GM21619 (cell line): ENCODE measurements around the gene DNM3.
"Not testable (repeated sequence)": the region's sequence is repeated elsewhere in the genome, so short reads cannot be mapped to it uniquely, and the experiment has no call there.

ENCODE experiments used
- ATAC-seq: cut with Tn5 transposase; IDR thresholded peaks from one replicate; pipeline ENCODE4 v1.9.1; 2021; ENCODE audit not compliant: unreplicated experiment

DNM3 gene

DNA sequence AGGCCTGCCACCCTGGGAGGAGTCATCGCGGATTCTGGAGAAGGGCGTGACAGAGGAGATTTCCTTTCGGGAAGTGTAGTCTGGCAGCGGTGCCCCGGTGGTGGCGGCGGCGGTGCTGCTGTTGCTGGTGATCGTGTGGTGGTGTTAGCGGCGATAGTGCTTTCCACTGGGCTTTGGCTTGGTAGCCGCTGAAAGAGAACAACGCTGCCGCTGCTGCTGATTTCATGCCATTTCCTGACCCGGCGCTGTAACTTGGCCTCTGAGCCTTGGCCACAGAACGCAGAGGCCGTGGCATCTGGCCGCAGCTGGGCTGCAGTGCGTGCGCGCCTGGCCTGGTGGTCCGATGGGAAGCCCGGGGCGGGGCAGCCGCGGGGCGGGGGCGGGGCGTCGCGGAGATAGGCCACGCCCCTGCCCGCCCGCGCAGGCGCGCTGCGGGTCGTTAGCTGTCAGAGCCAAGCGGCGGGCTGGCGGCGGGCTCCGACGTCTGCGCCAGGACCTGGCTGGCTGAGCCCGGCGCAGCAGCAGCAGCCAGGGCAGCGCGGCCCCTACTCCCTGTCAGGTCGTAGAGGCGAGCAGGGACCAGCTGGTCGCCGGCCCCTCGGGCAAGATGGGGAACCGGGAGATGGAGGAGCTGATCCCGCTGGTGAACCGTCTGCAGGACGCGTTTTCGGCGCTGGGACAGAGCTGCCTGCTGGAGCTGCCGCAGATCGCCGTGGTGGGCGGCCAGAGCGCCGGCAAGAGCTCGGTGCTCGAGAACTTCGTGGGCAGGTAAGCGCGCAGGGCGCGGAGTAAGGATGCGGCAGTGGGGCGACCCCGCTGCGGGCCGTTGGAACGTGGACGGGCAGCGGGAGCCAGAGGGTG is at the start of gene DNM3:
Gene DNM3 (plus strand): TSS at position 449 of the 861 bp plus-strand sequence. CDS start 159 bp downstream, at position 608.
- ATAC-seq: peak; percentile 88

DNA sequence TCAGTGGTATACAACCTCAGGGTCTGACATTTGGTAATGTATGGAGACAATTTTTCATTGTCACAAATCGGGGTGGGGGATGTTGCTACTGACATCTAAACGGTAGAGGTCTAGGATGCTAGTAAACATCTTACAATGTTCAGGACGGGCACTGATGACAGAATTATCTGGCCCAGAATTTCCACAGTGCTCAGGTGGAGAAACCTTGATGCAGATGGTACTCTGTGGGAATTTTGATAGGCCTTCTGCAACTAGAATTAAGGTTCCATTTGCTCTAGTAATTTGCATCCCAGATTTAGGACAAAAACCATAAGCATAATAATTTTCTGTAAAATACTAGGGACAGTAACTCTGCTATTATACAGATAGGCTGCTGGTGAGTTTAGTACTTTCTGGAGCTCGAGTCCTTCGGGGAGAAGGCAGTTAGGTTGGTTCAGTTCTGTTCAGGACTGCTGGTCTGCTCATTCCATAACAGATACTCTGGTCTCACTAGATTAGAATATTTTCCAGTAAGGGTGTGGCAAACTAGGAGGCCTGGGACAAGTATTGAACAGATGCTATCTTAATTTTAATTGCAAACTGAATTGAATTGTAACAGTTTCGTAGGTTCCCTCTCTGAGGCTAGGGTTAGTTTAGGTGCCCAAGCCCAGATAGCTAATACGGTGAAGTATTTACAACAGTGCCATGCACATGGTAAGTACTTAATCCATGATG is 48.5 kb upstream of the DNM3 start:
- no peak for ATAC-seq

DNA sequence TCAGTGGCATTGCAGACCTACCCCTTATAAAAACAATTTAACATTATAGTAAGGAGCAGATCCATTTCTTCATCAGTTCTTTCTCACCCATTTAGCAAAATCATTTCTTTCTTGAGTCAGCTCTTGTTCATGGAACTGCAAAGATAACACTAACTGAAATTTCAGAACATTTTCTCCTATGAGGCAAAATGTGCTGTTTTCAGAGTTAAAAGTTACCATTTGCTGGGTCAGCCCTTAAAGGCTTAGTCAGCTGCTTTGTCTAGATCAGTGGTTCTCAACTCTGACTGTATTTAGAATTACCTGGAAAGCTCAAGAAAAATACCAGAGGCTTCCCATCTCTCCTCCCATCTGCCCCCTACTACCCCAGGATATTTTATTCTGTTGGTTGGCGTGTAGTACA is 47.7 kb upstream of the DNM3 start:
- no peak for ATAC-seq

DNA sequence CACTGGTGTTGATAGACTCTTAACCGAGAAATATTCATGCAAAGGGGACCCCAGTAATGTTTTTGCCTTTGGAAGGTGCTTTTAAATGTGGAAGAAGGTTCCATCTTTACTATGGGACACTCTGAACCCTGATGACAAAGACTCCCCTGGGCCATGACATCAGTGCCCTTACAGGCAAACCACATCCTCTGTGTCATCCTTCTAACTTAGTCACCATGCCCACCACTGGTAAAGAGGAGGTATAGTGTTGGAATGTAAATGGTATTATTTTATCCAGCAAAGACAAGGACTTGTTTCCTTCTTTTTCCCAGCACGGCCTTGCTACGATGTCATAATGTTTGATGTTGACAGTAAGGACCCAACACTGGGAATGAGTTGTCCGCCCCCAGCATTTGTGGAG is 47.2 kb upstream of the DNM3 start:
- ATAC-seq: no peak

DNA sequence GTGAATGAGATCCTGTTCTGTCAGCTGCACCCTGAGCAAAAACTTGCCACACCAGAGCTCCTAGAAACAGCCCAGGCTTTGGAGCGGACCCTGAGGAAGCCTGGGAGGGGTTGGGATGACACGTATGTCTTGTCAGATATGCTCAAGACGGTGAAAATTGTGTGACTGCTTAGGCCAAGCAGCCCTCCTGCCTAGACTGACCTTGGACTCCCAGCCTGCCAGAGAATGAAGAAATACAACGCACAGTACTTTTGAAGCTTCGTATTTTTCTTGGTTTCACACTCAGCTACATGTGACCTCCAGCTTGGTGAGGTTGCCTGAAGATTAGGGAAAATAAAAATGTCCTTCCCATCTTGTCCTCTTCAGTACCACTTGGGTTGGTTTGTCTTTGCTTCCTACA is 44.7 kb upstream of the DNM3 start:
- ATAC-seq: no peak

DNA sequence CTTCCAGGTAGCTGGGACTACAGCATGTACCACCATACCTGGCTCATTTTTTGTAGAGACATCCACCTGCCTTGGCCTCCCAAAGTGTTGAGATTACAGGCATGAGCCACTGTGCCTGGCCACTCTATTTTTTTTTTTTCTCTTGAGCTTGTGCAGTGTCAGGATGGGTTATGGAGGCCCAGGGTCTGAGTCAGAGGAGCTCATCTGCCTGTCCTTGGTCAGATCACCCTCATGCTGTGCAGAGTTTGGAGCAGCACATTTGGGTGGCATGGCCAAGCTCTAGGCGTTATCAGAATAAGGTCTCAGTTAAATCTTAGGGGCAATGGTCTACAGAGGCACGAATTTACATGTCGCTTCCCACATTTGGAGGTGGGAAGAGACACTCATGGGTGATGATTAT is 43.0 kb upstream of the DNM3 start:
- no peak for ATAC-seq

DNA sequence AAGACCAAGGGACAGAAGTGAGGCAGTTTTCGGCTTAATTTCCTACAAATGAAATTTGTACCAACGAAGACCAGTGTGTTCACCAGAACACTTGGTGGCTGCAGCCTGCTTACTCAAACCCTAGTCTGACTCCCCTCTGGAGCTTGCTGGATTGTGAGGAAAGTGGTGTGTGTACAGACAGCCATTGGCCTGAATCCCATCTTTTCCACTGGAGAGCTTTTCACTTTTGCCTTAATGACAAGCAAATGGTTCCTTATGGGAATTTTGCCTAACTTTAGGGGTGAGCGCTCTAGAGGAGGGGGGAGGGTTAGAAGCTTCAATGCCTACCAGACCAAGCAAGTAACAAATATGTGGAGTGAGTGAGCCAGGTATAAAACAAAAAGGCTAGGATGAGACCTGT is 42.5 kb upstream of the DNM3 start:
- no peak for ATAC-seq

DNA sequence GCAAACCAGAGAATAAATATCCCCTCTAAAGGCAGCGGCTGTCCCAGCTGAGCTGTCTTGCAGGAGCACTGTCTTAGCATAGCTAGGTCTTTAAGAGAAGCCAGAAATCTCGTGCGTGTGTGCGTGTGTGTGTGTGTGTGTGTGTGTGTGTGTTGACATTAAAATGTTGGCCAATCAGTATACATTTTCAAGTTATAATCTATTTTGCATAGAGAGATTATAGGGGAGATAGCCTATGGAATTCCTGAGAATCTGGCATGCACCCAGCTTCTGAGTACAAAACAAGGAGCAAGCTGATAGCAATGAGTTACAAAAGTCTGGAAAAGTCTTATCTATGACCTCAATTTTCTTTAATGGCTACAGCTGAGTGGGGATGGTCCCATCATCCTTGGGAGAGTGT is 42.1 kb upstream of the DNM3 start:
- ATAC-seq: no peak

DNA sequence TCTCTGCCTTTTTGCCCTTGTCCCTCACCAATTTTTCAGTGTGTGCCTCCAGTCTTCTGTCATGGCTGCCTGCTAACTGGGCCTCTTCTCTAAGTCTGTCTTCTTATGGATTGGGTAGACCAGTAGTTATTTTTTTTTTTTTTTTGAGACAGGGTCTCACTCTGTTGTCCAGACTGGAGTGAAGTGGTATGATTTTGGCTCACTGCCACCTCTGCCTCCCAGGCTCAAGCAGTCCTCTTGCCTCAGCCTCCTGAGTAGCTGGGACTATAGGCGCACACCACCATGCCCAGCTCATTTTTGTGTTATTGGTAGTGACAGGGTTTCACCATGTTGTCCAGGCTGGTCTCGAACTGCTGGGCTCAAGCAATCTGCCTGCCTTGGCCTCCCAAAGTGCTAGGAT is 41.6 kb upstream of the DNM3 start:
- ATAC-seq: not testable (repeated sequence)

DNA sequence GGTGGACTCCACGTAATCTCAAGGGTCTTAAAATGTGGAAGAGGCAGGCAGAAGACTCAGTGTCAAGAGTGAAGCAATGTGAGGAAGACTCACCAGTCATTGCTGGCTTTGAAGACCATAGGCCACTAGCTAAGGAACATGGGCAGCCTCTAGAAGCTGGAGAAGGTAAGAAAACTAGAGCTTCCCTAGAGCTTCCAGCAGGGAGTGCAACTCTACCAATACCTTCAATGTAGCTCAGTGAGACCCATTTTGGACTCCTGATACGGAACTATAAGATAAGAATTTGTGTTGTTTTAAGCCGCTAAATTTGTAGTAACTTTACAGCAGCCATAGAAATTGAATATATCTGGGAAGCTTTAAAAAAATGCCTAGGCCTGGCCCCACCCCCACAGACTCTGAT is 41.0 kb upstream of the DNM3 start:
- ATAC-seq: no peak

DNA sequence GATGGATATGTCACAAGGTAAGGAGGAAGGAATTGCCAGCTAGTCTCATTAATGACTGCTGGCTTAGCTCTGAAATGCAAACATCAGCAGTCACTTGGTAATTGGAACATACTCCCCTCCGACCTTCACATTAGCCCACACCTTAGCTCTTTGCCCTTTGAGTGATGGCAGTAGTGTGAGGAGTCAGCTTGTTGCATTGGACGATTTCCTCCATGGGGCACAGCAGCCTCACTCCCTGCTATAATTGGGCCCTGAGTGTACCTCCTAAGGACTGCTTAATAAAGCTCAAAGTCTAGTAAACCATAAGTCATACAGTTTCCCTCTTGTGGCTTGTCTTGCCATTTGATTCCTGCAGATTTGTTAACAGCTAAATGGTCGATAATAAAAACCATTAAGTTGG is 40.4 kb upstream of the DNM3 start:
- no peak for ATAC-seq

DNA sequence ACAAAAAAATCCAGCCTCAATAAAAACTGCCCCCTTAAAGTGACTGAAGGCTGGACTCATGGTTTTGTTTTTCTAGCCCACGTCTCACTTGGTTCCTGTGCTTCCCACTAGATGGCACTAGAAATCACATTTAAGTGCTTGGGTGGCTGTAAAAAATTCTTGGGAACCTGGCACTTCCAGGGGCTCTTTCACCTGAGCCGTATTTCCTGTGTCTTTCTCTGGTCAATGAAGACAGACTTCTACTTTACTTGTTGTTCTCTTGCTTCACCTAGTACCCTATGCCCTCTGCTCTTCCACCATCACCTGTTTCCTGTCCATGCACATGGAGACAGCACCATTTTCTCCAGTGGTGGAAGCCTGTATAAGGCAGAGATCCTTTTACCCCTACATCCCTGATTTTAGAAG is 39.8 kb upstream of the DNM3 start:
- no peak for ATAC-seq

DNA sequence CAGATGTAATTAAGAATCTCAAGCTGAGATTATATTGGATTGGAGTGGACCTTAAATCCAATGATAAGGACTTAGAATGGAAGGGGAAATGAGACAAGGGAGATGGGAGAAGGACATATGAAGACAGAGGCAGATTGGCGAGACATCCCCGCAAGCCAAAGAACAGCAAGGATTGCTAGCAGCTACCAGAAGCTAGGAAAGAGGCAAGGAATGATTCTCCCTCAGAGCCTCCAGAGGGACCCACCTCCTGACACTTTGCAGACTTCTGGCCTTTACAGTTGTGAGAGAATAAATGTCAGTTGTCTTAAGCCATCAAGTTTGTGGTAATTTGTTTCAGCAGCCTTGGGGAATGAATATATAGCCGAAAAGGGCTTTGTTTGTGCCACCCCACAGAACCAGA is 39.1 kb upstream of the DNM3 start:
- ATAC-seq: no peak

DNA sequence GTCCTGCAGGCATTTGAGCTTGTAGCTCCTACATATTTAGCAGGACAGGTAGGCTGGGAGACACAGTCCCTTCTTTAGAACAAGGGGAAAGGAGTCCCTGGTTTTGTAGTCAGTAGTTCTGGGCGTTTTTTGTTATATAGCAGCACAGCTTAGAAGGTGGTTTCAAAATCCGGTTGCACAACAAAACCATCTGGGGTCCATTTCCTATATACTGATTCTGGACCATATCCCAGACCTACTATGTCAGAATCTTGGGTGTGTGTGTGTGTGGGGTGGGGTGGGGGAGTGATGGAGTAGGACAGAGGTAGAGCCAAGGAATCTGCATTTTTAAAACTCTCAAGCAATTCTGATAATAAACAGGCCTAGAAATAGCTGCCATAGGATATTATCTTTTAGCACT is 38.3 kb upstream of the DNM3 start:
- ATAC-seq: no peak

DNA sequence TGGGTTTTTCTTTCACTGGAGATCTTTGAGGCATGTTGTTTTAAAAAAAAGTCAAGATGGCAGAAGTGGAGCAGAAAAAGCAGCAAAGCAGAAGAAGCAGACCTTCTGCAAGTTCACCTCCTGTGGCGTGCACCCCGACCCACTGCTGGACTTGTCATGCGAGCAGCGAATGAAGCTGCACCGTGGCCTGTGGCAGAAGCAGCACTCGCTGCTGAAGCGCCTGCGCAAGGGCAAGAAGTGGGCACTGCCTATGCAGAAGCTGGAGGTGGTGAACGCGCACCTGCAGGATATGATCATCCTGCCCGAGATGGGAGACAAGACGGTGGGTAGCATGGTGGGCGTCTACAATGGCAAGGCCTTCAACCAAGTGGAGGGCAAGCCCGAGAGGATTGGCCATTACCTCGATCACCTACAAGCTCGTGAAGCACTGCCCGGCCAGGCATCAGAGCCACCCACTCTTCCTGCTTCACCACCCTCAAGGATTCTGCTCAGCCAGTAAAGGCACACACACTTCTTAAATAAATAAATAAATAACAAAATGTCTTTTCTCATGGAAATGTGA is 37.8 kb upstream of the DNM3 start:
- no peak for ATAC-seq

DNA sequence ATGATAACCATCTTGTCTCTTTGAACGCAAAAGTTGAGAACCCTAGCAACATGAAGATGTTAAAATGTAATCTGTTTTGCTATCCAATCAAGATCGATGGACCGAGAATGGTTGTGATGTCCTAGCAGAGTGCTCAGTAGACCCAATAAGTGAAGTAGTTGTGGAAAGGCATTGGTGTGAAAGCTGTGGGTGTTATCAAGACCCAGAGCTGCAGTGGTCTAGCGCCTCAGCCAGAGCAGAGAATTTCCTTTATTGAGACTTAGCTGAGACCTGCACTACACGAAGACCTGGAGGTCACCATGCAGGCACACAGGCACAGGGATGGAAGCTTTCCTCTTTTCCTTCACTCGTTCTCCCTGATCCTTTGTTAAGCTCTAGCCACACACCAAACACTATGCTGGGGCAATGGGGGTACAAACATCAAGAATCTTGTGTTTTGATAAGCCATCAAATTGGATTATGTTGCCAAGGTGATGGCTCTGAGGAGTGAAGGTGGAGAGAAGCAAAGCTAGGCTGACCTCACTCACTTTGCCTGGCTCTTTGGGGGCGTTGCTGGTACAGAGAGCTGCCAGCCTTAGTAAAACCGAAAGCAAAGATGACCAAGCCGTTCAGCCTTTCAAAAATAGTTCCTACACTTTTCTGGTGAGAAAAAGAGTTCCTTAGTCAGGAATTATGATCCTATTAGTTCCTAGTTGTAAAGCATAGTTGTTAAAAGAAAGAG is 35.7 kb upstream of the DNM3 start:
- peak; percentile 77 for ATAC-seq

DNA sequence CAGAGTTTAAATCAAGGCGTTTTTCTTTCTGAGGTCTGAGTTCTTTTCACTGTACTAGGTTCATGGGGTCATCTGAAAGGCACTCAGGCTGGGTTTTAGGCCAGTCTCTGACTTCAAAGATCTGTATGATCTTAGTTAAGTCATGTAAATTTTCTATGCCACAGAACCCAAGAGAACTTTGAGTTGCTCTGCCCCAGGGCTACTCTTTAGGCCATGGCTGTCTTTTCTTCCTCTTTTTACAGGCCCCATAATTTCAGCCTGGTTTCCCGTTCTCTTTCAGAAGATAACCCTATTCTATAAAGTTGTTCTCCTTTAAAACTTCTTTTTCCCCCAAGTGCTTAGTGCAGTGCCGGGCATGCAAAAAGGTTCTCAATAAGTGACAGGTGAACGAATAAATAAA is 33.7 kb upstream of the DNM3 start:
- ATAC-seq: no peak

DNA sequence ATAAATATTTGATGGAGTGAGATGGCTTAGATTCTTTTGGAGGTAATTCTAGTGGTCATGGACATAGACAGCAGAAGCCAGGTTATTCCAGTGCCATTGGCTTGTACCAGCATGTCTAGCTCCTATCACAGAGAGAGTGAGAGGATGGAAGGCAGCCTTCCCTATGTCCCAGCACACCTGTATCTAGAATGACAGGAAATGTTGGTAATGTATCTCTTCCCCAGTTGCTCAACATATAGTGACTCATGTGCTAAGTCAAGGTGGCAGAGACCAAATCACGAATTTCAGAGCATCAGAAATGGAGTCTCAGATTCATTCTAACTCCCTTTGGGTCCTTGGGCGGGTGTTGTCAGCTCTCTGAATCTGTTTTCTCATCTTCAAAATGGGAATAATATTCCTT is 31.5 kb upstream of the DNM3 start:
- ATAC-seq: no peak

DNA sequence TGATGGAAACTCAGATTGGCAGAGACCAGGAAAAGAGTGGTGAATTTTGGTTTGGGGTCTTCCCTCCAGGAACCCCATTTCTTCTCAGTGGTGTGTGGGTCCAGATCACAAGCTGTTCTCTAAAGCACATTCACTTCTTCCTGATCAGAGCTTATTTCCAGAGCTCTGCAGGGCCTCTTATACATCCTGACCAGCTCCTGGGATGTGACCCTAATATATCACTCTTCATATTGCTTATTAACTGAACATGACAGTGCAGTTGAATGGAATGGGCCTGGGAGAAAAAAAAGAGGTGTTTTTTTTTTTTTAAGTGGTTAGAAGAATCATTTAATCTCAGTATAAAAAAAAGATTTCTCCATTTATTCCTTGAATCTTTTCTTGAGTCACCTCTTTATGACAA is 29.6 kb upstream of the DNM3 start:
- no peak for ATAC-seq

DNA sequence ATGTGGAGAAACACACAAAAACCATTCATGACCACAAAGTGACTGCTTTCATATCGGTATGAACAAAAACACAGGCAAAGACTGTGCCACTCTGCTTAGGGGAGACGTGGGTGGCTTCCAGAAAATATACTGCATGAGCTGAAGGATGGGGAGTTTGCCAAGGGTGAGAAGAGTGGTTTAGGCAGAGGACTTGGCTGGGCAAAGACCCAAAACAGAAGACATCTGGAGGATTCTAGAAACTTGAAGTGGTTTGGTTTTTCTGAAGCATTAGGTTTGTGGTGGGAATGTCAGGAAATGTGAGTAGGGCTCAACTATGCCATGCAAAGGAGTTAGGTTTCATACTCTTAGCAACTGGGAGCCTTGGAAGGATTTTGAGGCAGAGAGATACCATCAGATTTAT is 26.6 kb upstream of the DNM3 start:
- no peak for ATAC-seq

DNA sequence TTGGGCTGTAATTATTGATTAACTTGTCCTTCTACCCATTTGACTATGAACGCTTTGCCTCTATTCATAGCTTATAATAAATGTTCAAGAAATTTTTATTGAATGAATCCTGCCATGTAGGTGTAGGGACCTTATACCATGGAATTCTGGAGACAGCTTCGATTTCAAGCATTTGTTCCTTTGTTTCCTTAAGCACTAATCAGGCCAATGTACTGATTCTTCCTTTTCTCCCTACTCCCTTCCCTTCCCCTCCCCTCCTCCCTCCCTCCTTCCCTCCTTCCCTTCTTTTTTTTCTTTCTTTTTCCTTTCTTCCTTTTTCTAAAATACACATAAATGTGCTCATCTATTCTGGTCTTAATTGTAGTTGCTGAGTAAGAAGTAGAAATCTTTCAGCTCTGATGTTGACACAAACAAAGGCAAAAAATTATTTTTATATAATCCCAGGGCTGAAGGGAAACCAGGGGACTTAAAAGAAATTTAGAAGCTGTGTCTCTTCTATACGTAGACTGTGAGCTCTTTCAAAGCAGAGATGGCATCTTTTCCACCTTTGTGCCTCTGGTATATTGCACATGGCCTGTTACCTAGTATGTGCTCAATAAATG is 24.9 kb upstream of the DNM3 start:
- ATAC-seq: no peak
